GM18508 (cell line): ENCODE results near the gene PCED1A.

ENCODE experiments used
- ATAC-seq: cut with Tn5 transposase; IDR thresholded peaks from one replicate; pipeline ENCODE4 v1.9.1; 2021; ENCODE audit warnings: moderate number of reproducible peaks; ENCODE audit not compliant: insufficient read depth, unreplicated experiment

Gene PCED1A

DNA sequence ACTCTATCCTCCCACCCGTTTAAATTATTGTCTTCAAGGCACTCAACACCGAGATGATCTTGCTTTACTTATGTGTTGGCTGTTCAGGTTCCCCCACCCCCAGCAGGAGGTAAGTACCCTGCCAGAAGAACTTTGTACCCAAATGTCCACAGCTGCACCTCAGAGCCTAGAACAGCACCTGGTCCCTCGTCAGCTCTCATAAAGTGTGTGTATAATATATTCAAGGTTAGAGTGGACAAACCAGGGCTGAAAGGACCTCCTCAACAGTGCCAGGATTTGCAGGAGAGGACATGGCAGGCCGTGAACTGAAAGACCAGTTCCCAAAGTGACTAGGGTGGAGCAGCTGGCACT is 34.1 kb downstream of the PCED1A start:
- ATAC-seq = no peak

- no peak for ATAC-seq
Measured at GRCh38 chr20:2805689-2806350, 34.6 kb downstream of the PCED1A start.

DNA sequence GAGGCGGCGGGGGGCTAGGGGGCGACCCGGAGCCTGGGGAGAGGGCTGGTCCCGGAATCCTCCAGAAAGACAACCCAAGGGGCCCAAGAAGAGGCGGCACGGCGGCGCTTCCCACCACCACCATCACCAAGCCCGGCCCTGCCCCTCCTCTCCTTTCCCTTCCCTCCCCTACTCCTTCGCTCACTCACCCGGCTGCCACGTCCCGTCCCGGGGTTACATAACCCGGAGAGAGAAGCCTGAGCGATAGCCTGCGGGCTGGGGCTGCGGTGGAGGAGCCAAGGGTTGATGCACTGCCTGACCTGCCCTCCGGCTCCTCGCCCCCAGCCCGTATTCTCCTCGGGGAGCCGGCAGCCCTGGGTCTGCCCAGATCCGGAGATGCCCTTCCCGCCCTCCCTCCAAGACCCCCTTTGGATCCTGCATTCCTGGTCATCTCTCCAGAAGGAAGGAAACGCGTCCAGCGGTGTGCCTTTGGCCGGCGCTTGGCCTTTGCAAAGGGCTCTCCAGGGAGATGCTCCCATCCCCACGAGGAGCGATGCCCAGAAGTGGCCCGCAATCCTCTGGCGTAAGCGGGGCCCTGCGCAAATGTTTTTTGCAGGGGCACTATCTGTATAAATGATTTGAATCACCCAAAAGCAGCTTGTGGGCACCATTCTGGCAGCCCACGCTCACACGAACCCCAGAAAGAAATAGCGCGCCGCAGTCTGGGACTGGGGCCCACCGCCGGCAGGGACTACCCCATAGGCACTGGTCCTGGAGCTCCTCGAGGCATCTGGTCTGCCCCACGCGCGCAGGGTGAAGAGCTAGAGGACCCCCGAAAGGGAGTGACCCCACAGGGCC is 35.4 kb downstream of the PCED1A start:
- no peak for ATAC-seq

- no peak for ATAC-seq
Measured at GRCh38 chr20:2804041-2804828, 36.2 kb downstream of the PCED1A start.

DNA sequence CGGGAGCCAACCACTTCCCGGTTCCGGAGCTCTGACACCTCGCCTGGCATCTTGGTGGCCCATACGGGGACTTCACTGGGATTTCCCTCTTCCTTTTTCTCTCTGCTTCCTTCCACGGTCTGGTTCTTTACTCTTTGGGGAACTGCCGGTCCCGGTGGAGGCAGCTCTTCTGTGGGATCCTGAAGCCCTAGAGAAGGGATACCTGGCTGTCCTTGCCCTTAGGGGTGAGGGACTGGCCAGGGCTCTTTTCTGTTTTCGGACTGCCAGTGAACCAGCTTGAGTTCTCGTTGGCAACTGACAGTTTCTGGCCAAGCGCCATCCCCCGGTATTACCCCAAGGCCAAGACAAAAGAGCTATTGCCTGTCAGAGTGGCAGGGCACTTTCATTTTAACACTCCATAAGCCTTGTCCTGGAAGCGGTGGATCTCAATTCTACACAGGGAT is 39.1 kb downstream of the PCED1A start:
- ATAC-seq = no peak

DNA sequence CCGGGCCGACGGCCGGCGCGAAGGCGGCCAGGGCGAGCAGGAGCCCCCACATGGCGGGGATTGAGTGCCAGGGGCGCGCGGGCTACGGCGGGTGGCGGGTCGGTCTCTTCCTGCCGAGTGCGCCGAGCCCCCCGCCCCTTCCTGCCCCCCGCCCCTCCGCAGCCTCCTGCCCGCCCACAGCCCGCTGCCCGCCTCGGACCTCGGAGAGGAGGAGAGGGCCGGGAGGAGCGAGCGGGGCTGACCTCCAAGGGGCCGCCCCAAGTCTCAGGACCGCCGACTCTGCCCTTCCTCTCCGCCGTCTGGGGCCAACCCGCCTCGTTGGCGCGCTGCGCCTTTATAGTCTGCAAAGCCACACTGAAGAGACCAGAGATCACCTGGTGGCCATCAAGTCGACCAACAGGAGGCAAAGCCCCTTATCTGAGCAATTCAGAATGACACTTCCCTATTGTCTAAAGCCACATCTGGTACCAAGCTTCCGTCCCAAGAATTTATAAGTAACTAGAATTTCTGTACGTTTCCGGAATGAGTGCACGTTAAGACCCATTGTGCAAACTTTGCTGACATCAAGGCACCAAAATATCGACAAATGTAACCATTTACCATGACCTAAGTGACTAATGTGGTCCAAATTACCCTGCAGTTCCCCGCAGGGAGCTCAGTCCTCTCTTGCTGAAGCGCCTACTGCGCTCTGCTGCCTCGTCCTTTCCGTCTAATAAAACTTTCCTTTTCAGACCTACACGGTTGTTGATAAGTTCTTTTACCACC is 39.8 kb downstream of the PCED1A start, which contains the start of gene CPXM1:
CPXM1 (minus strand) TSS at position 107 of the 765 bp plus-strand sequence; CDS start at position 52, 55 bp downstream.
- no peak for ATAC-seq

- no peak for ATAC-seq
Measured at GRCh38 chr20:2799688-2800520, 40.6 kb downstream of the PCED1A start.

GRCh38 chr20:2799271-2799670 is 41.2 kb downstream of the PCED1A start:
- ATAC-seq = no peak

DNA sequence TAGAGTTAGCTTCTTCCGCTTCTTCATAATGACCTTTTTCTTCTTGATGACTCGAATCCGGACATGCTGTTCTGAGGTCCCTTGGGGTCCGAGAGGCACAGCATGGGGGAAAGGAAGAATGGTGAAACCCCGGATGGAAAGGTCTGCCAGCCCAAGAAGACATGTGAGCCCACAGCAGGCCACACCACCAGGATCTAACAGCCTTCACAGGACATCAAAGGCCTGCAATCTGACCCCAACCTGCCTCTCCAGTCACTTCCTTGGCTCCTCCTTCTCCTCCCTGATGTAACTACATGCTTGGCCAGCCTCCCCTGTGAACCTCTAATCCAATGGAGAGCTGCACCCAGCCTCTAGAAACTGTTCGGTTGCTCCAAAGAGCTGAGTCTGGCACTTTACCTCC is 41.6 kb downstream of the PCED1A start:
- no peak for ATAC-seq

- ATAC-seq = no peak
Measured at GRCh38 chr20:2798095-2798805, 42.2 kb downstream of the PCED1A start.

DNA sequence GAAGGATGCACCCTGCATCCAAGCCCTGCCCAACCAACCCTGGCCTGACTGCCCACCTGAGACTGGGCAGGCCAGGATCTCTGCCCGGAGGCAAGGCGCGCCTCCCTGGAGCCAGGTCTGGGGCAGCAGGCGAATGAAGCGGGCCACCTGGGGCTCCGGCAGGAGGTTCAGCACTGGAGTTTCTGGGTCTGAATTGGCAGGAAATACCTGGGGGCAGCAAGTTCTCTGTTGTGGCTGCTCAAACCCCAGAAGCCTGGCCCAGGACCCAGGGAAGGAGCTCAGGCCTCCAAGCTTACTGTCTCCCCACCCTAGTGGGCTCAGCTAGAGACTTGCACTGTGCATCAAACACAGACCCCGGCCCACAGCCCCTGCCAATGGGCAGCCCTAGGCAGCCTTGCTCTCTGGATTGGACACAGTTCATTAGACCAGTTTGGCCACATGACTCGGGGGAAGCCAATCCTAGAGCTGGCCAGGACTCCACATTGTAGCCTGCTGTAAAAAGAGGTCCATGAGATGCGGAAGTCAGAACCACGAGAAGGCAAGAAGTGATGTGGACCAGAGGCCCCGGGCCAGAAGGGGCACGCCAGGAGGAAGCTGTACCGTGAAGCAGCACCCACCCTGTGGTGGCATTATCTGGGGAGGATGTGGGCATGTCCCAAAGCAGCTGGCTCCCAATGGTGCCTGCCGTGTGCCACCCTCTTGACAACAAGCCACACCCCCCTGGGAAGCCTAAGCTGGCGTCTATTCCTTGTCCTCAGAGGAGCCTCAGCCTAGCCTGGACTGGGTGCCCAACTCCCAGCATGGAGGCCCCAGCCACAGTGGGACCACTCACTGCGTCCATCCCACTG is 43.1 kb downstream of the PCED1A start:
- ATAC-seq = no peak

GRCh38 chr20:2796011-2796660 is 44.3 kb downstream of the PCED1A start:
- ATAC-seq = no peak

GRCh38 chr20:2795451-2795850 is 45.0 kb downstream of the PCED1A start:
- ATAC-seq = no peak

DNA sequence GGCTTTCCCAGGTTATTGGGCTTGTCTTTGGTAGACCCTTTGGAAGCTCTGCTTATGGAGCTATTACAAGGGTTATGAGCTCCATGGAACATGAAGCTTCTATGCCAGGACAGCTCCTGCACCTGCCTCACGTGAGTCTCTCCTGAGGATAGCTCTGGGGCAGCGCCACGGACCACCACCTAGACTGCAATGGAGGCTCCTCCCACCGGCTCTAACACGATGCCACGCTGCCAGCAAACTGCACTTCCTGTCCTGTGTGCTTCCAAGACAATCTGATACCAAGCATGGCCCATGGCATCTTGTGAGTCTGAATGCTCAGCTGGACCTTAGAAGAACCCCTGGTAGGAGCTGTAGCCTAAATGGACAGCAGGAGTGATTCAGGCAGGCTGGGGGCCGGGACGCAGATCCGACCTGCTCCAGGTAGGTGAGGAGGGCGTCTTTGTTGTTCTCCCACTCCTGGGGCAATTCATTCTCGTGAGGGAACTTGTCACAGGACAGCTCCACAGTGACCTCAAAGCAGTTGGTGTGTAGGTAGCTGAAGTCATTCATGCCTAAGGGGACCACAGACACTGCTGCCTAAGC is 45.5 kb downstream of the PCED1A start:
- ATAC-seq = no peak

- ATAC-seq = no peak
Measured at GRCh38 chr20:2794202-2794748, 46.2 kb downstream of the PCED1A start.

DNA sequence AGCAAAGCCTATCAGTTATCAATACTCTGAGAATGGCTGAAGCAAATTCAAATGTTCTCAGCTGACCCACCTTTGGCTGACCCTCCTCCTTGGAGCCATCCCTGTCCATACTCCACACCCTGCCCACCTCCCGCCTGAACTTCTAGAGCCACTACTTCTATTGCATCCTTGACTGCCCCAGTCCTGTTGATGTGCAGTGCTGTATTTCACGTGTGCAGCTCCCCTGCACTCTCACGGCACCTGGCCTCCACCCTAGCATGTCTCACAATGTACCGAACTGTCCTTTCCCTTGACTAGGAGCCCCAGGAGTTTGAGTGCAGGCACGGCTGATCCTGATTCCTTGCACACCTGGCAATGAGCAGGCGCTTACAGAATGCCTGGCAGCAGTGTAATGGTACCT is 47.0 kb downstream of the PCED1A start:
- ATAC-seq = no peak
